ENCODE measurements around the gene LEF1. TPM values are rescaled to one million over a fixed set of nuclear protein-coding genes. Genes with fewer than 3 reads are reported as not detected.

Gene LEF1
- total and polyA plus RNA-seq, 8 donors = 4.1 to 49.4 (median 33.8) TPM

DNA sequence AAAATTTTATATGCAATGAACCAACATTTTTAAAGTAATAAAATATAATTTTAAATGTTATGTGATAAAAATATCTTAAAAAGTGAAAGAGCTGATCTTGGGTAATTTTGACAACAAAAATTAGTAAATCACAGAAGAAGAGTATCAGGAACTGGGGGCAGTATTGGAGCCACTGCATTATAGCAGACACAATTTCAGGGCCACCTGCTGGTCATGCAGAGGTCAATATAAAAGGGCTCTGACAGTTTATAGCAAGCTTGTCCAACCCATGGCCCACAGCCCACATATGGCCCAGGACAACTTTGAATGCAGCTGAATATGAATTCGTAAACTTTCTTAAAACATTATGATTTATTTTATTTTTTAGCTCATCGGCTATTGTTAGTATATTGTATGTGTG lies 13.0 kb upstream of the LEF1 start:
- H3K4me1 ChIP-seq = no peaks in the 10 kb centered on the region
- H3K36me3 ChIP-seq = no peaks in the 10 kb centered on the region
- H3K27me3 ChIP-seq = no peaks in the 10 kb centered on the region
- no peak overlapping the region for H3K4me3 ChIP-seq
- intact Hi-C loops (cut with DNase I) = no loop called here
- no peak overlapping the region for H3K27ac ChIP-seq
- H3K9me3 ChIP-seq = no peaks in the 10 kb centered on the region
- ATAC-seq = no peak
- TF ChIP-seq, protein P1, sequence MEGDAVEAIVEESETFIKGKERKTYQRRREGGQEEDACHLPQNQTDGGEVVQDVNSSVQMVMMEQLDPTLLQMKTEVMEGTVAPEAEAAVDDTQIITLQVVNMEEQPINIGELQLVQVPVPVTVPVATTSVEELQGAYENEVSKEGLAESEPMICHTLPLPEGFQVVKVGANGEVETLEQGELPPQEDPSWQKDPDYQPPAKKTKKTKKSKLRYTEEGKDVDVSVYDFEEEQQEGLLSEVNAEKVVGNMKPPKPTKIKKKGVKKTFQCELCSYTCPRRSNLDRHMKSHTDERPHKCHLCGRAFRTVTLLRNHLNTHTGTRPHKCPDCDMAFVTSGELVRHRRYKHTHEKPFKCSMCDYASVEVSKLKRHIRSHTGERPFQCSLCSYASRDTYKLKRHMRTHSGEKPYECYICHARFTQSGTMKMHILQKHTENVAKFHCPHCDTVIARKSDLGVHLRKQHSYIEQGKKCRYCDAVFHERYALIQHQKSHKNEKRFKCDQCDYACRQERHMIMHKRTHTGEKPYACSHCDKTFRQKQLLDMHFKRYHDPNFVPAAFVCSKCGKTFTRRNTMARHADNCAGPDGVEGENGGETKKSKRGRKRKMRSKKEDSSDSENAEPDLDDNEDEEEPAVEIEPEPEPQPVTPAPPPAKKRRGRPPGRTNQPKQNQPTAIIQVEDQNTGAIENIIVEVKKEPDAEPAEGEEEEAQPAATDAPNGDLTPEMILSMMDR (IDR thresholded peaks at IDR 0.05) = no peak
- DNase-seq = no peak

- intact Hi-C loops (cut with DNase I) = no loop called here
- no peak for DNase-seq
- TF ChIP-seq, protein P1 (IDR thresholded peaks at IDR 0.05) = no peak
These were observed 11.8 kb upstream of the LEF1 start for GRCh38 chr4:108180513-108180912.

GRCh38 chr4:108175966-108176365 lies 7.2 kb upstream of the LEF1 start:
- H3K9me3 ChIP-seq = no peaks in the 10 kb centered on the region
- peaks cover 29 to 54% of the 10 kb centered on the region in 2 donors for H3K27me3 ChIP-seq
- H3K36me3 ChIP-seq = no peaks in the 10 kb centered on the region
- no peak for ATAC-seq
- intact Hi-C loops (cut with DNase I) = no loop called here
- H3K4me1 ChIP-seq = peaks cover 9 to 18% of the 10 kb centered on the region in 2 donors
- H3K4me3 ChIP-seq = no peak overlapping the region
- no peak for DNase-seq
- TF ChIP-seq, protein P1 (IDR thresholded peaks at IDR 0.05) = no peak
- no peak overlapping the region for H3K27ac ChIP-seq

More at GRCh38 chr4:108180513-108180912, 11.8 kb upstream of the LEF1 start:
- no peaks in the 10 kb centered on the region for H3K36me3 ChIP-seq
- no peak overlapping the region for H3K4me3 ChIP-seq
- H3K9me3 ChIP-seq = no peaks in the 10 kb centered on the region
- no peak overlapping the region for H3K27ac ChIP-seq
- ATAC-seq = no peak
- peaks cover 0 to 8% of the 10 kb centered on the region in 2 donors for H3K27me3 ChIP-seq
- no peaks in the 10 kb centered on the region for H3K4me1 ChIP-seq

- peaks cover 40 to 65% of the 10 kb centered on the region in 2 donors for H3K27me3 ChIP-seq
- DNase-seq (no peak), ATAC-seq (no peak)
- H3K4me1 ChIP-seq = peaks cover 9 to 18% of the 10 kb centered on the region in 2 donors
- no peak overlapping the region for H3K27ac ChIP-seq
- no peaks in the 10 kb centered on the region for H3K36me3 ChIP-seq
- intact Hi-C loops (cut with DNase I) = no loop called here
- no peak overlapping the region for H3K4me3 ChIP-seq
- H3K9me3 ChIP-seq = no peaks in the 10 kb centered on the region
- TF ChIP-seq, protein P1 (IDR thresholded peaks at IDR 0.05) = no peak
These were observed 6.1 kb upstream of the LEF1 start for GRCh38 chr4:108174856-108175255.

GRCh38 chr4:108173599-108174057 lies 4.9 kb upstream of the LEF1 start:
- Histone ChIP-seq H3K4me3 (peak overlapping the region; percentile 46 to 48), H3K4me1 (peaks cover 17 to 27% of the 10 kb centered on the region in 2 donors), H3K27ac (no peak overlapping the region), H3K9me3 (no peaks in the 10 kb centered on the region), H3K27me3 (peaks cover 52 to 77% of the 10 kb centered on the region in 2 donors), H3K36me3 (no peaks in the 10 kb centered on the region)
- intact Hi-C loops (cut with DNase I) = no loop called here
- TF ChIP-seq, protein P1 (IDR thresholded peaks at IDR 0.05) = no peak
- ATAC-seq (no peak), DNase-seq (no peak)

Measured in left lung (tissue), 10 donors.